Measurements from ENCODE around the gene HOMER1.

DNA sequence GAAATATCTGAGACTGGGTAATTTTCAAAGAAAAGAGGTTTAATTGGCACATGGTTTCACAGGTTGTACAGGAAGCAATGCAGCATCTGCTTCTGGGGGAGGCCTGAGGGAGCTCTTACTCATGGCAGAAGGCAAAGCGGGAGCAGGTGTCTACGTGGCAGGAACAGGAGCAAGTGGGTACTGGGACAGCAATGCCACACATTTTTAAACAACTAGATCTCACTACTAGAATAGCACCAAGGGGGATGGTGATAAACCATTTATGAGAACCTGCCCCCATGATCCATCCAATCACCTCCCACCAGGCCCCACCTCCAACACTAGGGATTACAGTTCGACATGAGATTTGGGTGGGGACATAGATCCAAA, 47.6 kb upstream of the HOMER1 start:
- TF ChIP-seq CTCF (IDR thresholded peaks at IDR 0.05) (no peak), POLR2A (IDR thresholded peaks at IDR 0.05) (no peak)
